Measurements from ENCODE around the gene SUPT3H.
"Not testable (repeated sequence)": the region's sequence is repeated elsewhere in the genome, so short reads cannot be mapped to it uniquely, and the experiment has no call there.

The SUPT3H gene

DNA sequence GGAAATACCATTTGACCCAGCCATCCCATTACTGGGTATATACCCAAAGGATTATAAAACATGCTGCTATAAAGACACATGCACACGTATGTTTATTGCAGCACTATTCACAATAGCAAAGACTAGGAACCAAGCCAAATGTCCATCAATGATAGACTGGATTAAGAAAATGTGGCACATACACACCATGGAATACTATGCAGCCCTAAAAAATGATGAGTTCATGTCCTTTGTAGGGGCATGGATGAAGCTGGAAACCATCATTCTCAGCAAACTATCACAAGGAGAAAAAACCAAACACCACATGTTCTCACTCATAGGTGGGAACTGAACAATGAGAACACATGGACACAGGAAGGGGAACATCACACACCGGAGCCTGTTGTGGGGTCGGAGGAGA, 91.0 kb downstream of the SUPT3H start:
- DNase-seq; in situ Hi-C loops (cut with MboI; ENCODE audit: low pct_unique_long_range_greater_than_20kb, low sequenced_read_pairs): not testable (repeated sequence)

DNA sequence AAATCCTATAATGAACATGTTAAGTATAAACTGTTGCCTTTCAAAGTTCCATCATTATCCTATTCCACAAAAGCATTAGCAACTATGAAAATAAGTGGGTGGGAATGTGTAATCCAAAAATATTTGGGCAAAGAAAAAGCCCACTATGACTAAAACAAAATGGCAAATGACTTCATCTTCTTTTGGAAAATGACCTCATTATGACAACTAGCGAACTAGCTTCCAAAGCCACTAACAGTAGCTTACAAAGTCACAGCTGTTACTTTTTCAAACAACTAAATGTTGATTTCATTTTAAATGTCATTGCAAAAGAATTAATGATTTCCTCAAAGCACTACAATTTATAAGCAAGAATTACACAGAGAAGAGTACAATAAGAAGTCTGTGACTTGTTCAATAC, 99.4 kb downstream of the SUPT3H start:
- in situ Hi-C loops (cut with MboI; ENCODE audit: low pct_unique_long_range_greater_than_20kb, low sequenced_read_pairs) = no loop called here
- DNase-seq = no peak

DNA sequence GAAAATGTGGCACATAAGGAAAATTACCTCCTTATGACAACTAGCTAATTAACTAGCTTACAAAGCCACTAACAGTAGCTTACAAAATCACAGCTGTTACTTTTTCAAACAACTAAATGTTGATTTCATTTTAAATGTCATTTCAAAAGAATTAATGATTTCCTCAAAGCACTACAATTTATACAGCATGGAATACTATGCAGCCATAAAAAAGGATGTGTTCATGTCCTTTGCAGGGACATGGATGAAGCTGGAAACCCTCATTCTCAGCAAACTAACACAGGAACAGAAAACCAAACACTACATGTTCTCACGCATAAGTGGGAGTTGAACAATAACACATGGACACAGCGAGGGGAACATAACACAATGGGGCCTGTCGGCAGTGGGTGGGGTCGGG, 100.0 kb downstream of the SUPT3H start:
- in situ Hi-C loops (cut with MboI; ENCODE audit: low pct_unique_long_range_greater_than_20kb, low sequenced_read_pairs); DNase-seq: not testable (repeated sequence)

DNA sequence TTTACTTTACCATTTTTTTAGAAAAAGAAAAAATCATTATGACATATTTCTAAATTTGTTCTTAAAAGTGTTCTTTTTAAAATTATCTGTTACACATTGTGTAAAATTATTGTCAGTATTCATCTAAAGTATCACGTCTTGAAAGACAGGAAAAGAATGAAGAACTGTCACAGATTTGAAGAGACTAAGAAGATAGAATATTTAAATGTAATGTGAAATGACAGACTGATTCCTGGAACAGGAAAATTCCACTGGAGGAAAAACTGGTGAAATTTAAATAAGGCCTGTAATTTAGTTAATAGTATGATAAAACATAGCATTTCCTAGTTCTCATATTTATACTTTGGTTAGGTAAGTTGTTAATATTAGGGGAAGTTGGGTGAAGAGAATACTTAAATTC, 102.4 kb downstream of the SUPT3H start:
- in situ Hi-C loops (cut with MboI; ENCODE audit: low pct_unique_long_range_greater_than_20kb, low sequenced_read_pairs) = no loop called here
- no peak for DNase-seq

DNA sequence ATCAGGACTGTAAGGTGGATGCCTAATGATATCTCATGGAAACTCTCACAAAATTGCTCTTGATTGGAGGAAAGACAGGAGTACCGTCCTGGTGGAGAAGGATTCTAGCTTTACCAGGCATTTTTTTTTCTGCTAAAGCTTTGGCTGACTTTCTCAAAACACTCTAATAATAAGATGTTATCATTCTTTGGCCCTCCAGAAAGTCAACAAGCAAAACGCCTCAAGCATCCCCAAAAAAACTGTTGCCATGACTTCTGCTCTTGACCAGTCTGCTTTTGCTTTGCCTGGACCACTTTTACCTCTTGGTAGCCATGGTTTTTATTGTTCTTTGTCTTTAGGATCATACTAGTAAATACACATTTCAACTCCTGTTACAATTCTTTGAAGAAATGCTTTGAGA, 105.1 kb downstream of the SUPT3H start:
- DNase-seq = no peak

DNA sequence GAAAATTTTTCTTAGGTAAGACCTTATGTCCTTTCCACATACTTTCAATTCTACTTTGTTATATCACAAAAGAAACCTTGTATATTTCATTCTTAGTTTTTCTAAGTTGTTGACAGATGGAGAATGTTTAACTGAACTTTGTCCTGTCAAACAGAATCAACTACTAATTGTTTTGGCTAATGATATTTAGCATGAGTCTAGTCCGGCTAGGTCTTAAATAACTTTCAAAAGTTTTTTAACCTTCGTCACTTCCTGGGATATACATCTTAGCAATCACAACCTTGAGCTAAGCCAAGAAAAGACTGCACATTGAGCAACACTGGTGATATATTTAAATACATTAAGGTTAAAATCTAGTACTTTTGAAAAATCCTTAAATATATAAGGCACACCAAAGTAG, 112.5 kb downstream of the SUPT3H start:
- no peak for DNase-seq
- in situ Hi-C loops (cut with MboI; ENCODE audit: low pct_unique_long_range_greater_than_20kb, low sequenced_read_pairs) = no loop called here

More for the DNA sequence above, 105.1 kb downstream of the SUPT3H start:
- in situ Hi-C loops (cut with MboI; ENCODE audit: low pct_unique_long_range_greater_than_20kb, low sequenced_read_pairs) = no loop called here

DNA sequence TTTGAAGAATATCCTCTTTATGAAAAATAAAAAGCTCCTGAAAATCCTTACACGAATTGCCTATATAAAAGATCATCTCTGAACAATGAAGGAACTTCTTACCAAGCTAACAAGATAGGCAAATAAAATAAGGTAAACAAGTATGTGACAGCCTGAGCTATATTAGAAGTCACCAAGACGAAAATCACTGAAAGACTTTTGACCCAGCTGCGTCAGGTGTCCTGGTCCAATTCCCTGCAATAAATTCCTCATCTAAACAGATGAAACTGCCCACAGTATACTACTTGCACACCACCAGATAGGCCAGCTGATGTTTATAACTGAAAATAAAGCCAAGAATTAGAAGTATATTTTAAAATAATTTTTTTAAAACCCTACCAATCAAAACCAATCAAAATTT, 117.0 kb downstream of the SUPT3H start:
- DNase-seq = no peak
- in situ Hi-C loops (cut with MboI; ENCODE audit: low pct_unique_long_range_greater_than_20kb, low sequenced_read_pairs) = no loop called here

DNA sequence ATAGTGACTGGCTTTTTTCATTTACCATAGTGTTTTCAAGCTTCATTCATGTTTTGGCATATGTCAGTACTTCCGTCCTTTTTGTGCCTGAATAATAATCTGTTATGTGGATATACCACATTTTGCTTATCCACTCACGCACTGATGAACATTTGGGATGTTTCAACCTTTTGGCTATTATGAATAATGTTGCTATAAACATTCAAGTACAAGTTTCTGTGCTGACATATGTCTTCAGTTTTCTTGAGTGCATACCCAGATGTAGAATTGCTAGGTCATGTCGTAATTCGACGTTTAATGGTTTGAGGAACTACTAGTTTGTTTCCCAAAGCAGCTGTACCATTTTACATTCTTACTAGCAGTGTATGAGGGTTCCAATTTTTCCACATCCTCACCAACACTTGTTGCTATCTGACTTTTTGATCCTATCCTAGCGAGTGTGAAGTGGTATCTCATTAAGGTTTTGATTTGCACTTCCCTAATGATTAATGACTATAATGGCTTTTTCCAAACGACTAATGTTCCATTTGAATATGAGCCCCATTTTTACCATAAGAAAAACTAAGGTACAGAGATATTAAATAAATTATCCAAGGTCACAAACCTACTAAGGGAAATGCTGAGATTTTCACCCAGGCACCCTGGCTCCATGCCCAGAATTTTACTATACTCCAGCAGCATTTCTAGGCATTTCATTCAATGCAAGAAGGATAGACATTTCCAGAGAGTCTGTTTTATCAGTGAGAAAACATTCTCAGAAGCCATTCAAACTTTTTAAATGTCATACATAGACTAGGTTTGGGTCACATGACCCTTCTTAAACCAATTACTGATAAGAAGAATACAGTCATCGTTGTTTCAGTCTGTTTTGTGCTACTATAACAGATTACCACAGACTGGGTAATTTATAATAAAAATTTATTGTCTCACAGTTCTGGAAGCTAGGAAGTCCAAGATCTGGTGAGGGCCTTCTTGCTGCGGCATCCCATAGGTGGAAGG, 120.7 kb downstream of the SUPT3H start:
- in situ Hi-C loops (cut with MboI; ENCODE audit: low pct_unique_long_range_greater_than_20kb, low sequenced_read_pairs) = no loop called here
- no peak for DNase-seq

DNA sequence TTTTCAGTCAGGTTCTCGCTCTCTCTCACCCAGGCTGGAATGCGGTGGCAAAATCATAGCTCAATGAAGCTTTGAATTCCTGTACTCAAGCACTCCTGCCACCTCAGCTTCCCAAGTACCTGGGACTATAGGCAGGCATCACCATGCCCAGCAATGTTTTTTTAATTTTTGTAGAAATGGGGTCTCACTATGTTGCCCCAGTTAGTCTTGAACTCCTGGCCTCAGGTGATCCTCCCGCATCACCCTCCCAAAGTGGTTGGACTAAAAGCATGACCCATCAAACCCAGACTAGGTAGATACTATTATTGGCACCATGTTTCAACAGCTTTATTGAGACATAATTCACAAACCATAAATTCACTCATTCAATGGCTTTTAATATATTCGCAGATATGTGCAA, 122.3 kb downstream of the SUPT3H start:
- DNase-seq = no peak
- in situ Hi-C loops (cut with MboI; ENCODE audit: low pct_unique_long_range_greater_than_20kb, low sequenced_read_pairs) = no loop called here

DNA sequence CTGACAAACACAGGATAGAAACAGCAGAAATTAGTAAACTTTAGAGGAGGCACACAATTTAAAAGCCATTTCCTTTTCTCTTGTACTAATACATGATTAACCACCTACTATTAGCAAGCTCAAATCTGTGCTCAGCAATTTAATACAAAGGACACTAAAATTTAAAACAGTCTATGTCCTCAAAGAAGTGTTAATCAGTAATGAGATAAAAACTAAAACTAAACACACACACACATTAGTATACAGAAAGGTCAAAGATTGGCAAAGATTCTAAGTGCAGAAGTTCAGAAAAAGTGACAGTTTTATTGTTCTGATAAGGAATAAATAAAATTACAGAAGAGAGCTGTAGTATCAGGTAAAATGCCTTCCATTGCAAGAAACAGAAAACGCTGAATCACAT, 123.5 kb downstream of the SUPT3H start:
- in situ Hi-C loops (cut with MboI; ENCODE audit: low pct_unique_long_range_greater_than_20kb, low sequenced_read_pairs) = no loop called here
- no peak for DNase-seq

DNA sequence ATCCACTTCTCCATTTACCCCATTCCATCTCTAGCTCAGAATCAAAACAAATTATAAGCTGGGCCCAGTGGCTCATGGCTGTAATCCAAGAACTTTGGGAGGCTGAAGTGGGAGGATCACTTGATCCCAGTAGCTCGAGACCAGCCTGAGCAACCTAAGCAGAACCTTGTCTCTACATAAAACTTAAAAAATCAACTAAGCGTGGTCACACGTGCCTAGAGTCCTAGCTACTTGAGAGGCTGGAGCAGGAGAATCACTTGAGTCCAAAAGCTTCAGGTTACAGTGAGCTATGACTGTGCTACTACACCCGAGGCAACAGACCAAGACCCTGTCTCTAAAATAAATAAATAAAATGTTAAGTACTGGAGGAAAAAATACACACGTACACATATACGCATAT, 124.3 kb downstream of the SUPT3H start:
- in situ Hi-C loops (cut with MboI; ENCODE audit: low pct_unique_long_range_greater_than_20kb, low sequenced_read_pairs) = no loop called here
- DNase-seq = no peak

DNA sequence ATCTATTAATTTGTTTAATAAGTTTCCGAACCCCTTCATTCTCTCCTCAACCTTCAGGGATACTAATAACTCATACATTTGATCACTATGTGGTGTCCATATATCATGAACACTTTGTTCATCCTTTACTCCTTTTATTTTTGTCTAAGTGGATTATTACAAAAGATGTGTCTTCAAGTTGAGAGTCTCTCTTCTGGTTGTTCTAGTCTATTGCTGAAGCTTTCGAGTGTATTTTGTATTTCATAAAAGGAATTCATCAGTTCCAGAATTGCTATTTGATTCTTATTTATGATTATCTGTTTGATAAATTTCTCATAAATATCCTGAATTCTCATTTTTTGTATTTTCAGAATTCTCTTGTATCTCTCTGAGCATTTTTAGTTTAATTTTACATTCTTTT, 146.1 kb downstream of the SUPT3H start:
- DNase-seq = no peak
- in situ Hi-C loops (cut with MboI; ENCODE audit: low pct_unique_long_range_greater_than_20kb, low sequenced_read_pairs) = no loop called here

DNA sequence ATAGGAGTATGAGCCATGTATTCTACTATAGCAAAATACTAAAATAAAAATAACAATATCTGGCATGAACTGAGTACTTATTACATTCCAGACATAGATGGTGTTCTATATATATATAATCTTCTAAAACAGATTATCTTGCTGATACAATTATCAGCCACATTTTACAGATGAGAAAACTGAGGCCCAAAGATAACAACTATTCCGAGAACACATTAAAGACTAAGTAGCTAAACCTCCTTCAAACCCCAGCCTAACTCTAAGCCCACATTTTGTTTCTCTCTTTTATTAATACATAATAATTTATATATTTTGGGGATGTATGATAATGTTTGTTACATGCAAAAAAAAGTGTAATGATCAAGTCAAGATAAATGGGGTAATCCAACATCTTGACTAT, 148.3 kb downstream of the SUPT3H start:
- no peak for DNase-seq
- in situ Hi-C loops (cut with MboI; ENCODE audit: low pct_unique_long_range_greater_than_20kb, low sequenced_read_pairs) = no loop called here

DNA sequence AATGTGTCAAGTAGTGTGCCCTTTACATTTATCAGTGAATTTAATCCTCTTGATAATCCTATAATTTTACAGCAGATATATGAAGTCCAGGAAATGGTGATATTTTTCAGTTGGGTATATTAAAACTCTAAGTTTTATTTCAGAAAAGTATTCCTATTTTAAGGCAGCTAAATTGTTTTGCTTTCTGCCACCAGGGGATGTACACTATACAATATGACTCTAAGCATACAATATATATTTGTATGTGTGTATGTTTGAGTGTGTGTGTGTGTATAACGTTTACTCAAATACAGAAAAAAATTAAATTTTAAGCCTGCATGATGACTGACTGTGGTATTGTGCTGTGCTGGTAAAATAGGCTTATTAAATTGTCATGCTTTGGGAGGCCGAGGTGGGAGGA, 151.7 kb downstream of the SUPT3H start:
- in situ Hi-C loops (cut with MboI; ENCODE audit: low pct_unique_long_range_greater_than_20kb, low sequenced_read_pairs) = no loop called here
- no peak for DNase-seq

DNA sequence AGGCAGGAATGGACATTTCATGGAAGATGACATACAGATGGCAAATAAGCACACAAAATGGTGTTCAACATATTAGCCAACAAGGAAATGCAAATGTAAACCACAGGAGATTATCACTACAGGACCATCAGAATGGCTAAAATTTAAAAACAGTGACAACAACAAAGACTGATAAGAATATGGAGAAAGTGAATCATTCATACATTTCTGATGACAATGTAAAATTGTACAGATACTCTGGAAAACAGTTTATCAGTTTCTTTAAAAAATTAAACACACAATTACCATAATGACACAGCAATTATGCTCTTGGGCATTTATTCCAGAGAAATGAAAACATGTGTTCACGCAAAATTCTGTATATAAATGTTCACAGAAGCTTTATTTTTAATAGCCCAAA, 155.4 kb downstream of the SUPT3H start:
- in situ Hi-C loops (cut with MboI; ENCODE audit: low pct_unique_long_range_greater_than_20kb, low sequenced_read_pairs) = no loop called here
- no peak for DNase-seq

DNA sequence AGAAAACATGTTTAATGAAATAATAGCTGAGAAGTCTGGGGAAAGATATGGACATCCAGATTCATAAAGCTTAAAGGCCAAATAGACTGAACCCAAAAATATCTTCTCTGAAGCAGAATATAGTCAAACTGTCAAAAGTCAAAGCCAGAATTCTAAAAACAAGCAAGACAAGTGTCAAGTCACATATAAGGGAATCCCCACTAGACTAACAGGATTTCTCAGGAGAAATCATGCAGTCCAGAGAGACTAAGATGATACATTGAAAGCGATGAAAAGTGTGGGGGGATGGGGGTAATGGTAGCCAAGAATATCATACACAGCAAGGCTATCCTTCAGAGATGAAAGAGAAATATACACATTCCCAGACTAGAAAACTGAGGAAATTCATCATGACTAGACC, 162.0 kb downstream of the SUPT3H start:
- no peak for DNase-seq
- in situ Hi-C loops (cut with MboI; ENCODE audit: low pct_unique_long_range_greater_than_20kb, low sequenced_read_pairs) = no loop called here

DNA sequence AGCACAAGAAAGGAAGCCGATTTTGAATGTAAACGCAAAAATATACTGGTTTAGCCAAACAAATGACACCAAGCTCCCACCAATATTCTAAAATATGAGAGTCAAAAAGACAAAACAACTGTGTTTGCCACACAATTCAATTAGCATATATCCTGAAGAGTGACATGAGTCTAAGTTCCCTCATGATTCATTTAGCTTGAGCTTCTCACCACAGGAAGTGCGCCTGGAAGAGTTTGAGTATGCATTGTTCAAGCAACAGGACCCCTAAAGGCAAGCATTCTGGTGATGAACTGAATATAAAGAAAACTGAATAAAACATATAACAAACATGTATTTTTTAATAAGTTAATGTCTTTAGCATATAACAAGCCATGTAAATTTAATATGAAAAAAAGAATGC, 164.8 kb downstream of the SUPT3H start:
- DNase-seq = peak; percentile 9
- in situ Hi-C loops (cut with MboI; ENCODE audit: low pct_unique_long_range_greater_than_20kb, low sequenced_read_pairs) = no loop called here

DNA sequence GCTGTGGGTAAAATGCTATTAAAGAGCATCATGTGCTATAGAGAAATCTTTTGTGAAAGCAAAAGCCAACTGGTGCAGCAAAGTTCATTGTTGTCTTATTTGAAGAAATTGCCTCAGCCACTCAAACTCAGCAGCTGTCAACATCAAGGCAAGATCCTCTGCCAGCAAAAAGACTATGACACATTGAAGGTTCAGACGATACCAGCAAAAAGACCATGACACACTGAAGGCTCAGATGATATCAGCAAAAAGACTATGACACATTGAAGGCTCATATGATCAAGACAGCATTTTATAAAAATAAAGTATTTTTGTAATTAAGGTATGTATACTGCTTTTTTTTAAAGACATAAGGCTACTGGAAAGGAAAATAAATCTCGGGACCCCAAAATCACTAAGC, 168.0 kb downstream of the SUPT3H start:
- no peak for DNase-seq

DNA sequence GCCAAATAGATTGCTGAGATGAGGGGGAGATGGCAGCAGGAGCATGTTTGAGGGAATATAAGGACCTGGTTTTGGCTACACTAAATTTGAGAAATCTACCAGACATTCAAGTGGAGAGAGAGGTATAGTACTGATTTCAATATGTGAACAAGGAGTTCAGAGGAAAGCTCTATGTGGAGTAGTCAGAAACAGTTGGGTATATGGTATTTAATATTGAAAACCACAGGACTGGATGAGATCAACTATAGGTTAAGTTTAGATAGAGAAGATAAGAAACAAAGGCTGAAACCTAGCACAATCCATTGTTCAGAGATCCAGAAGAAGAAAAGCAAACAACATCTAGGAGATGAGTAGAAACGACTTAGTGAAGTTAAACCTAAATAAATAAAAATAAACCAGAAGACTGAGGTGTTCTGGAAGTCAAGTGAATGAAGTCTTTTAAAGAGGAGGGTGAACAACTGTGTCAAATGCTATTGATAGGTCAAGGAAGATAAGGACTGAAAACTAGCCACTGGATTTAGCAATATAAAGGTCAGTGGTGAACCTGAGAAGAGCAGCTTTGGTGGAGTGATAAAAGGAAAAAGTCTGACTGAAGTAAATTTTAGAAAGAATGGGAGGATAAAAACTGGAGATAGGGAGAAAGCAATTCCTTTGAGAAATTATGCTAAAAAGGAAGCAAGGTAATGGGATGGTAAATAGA, 170.8 kb downstream of the SUPT3H start:
- no peak for DNase-seq
- in situ Hi-C loops (cut with MboI; ENCODE audit: low pct_unique_long_range_greater_than_20kb, low sequenced_read_pairs) = no loop called here

More for the DNA sequence above, 168.0 kb downstream of the SUPT3H start:
- in situ Hi-C loops (cut with MboI; ENCODE audit: low pct_unique_long_range_greater_than_20kb, low sequenced_read_pairs) = no loop called here

DNA sequence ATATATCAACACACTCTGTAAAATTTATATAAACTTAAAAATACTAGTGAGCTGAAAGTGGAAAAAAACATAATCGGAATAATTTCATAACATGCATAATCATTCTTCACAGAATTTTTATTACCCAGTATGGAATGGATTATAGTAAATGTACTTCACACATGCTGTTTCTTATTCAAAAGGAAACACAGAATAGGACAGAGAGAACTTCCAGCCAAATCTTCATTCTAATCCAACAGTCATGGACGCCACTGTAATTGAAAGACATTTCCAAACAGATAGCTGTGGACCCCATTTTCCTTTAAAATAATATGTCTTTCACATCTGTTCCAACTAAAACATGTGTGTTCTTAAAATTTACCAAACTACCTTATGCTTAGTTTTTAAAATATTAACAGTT, 176.2 kb downstream of the SUPT3H start:
- in situ Hi-C loops (cut with MboI; ENCODE audit: low pct_unique_long_range_greater_than_20kb, low sequenced_read_pairs) = no loop called here
- DNase-seq = no peak
